Lung (tissue), 12 donors: Measurements from ENCODE around the gene TP53BP2. TPM values are rescaled to one million over a fixed set of nuclear protein-coding genes. Genes with fewer than 3 reads are reported as not detected.
"Not testable (repeated sequence)": the region's sequence is repeated elsewhere in the genome, so short reads cannot be mapped to it uniquely, and the experiment has no call there.

Experiments
- ATAC-seq: fragments of 200-7000 bp; cut with Tn5 transposase; one replicate; pipeline ENCODE4 v1.9.1; 2020; ENCODE audit warnings: moderate number of reproducible peaks; ENCODE audit not compliant: insufficient read depth, low FRiP score
- DNase-seq, 3 donors: peaks; one replicate each; pipeline ENCODE4 v3.0.0-alpha.2; 2013 to 2017
- H3K27ac ChIP-seq, 2 donors: one replicate each; pipeline ENCODE4 v1.5.1; 2013; ENCODE audit warnings: mild to moderate bottlenecking in 2 of 2, moderate library complexity in 2 of 2, control low read depth in 1 of 2, inconsistent platforms in 1 of 2, low read depth in 1 of 2, low read length in 1 of 2
- H3K27me3 ChIP-seq, 3 donors: one replicate each; pipeline ENCODE4 v1.5.1; 2013; ENCODE audit warnings: low read length in 2 of 3; ENCODE audit not compliant: control insufficient read depth in 3 of 3, insufficient read depth in 3 of 3
- H3K36me3 ChIP-seq, 4 donors: one replicate each; pipeline ENCODE4 v1.5.1; 2013; ENCODE audit warnings: low read length in 4 of 4, mild to moderate bottlenecking in 1 of 4, moderate library complexity in 1 of 4; ENCODE audit not compliant: control insufficient read depth in 4 of 4, insufficient read depth in 4 of 4
- H3K4me1 ChIP-seq, 5 donors: one replicate each; pipeline ENCODE4 v1.5.1; 2013; ENCODE audit warnings: low read length in 5 of 5, mild to moderate bottlenecking in 2 of 5, moderate library complexity in 1 of 5; ENCODE audit not compliant: control insufficient read depth in 5 of 5, insufficient read depth in 5 of 5
- H3K4me3 ChIP-seq: one replicate; pipeline ENCODE4 v1.5.1; 2013; ENCODE audit warnings: mild to moderate bottlenecking, control low read depth, moderate library complexity
- H3K9ac ChIP-seq, 2 donors: one replicate each; pipeline ENCODE4 v1.5.1; 2013; ENCODE audit warnings: low read length in 2 of 2, control low read depth in 1 of 2; ENCODE audit not compliant: insufficient read depth in 1 of 2
- H3K9me3 ChIP-seq, 4 donors: one replicate each; pipeline ENCODE4 v1.5.1; 2013; ENCODE audit warnings: low read length in 3 of 4, mild to moderate bottlenecking in 1 of 4, moderate library complexity in 1 of 4; ENCODE audit not compliant: control insufficient read depth in 4 of 4, insufficient read depth in 3 of 4
- WGBS, 2 donors: extraction: QIAGEN DNeasy Blood & Tissue Kit; methylation state at CpG; one replicate each; pipeline ENCODE4 v1.1.7; 2013; 5-methylcytosine and 5-hydroxymethylcytosine counted together
- polyA plus RNA-seq, 2 donors: library from polyadenylated mRNA; stranded (reverse); fragments of 200-250 nt; gene quantifications; one replicate each; pipeline ENCODE4 v1.2.1, GENCODE V29; 2013
- total RNA-seq, 2 donors: library from RNA; depleted of rRNA in 1 of 2; stranded (reverse); fragments of >200 nt in 1 of 2; gene quantifications; one replicate each; pipeline ENCODE4 v1.2.1, GENCODE V29; 2014 to 2021
- TF ChIP-seq, protein P1 (sequence below): IDR thresholded peaks from 2 replicates; pipeline ENCODE4 v1.5.1; 2012; ENCODE audit warnings: mild to moderate bottlenecking; ENCODE audit errors: control extremely low read depth, extremely low read depth
- donor health status: control.
- donor health status: control.
- donor health status: Bipolar disorder and iron deficiency.
- donor health status: healthy.
- donor health status: DM: yes; HTN: yes; CAD: no.

TP53BP2 gene
- total and polyA plus RNA-seq, 4 donors: 11.5 to 94.2 (median 45.7) TPM

DNA sequence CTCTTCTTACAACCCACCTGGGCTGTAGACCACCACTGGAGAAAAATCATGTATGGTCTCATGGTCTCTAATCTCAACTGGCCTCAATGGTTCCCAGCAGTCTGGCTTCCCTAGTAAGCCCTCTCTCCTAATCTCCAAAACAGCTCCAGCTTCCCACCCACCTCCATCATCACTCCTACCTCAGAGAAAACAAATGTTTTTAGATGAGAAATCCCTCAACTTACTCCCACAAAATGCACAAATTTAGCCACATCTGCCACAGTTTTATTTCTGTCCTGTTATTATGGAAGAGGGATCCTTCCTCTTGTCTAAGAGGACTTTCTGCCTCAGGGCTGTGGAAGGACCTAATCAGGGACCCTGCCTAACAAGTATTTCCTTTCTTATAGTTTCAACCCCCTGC lies 32.1 kb downstream of the TP53BP2 start:
- Histone ChIP-seq H3K36me3 (peaks cover 8 to 16% (median 13%) of the 10 kb centered on the region in 4 donors), H3K4me1 (peaks cover 0 to 2% (median 0%) of the 10 kb centered on the region in 5 donors), H3K27ac (no peak overlapping the region), H3K27me3 (no peaks in the 10 kb centered on the region), H3K9ac (no peak overlapping the region), H3K4me3 (no peak overlapping the region), H3K9me3 (no peaks in the 10 kb centered on the region)
- no peak for DNase-seq
- TF ChIP-seq, protein P1, sequence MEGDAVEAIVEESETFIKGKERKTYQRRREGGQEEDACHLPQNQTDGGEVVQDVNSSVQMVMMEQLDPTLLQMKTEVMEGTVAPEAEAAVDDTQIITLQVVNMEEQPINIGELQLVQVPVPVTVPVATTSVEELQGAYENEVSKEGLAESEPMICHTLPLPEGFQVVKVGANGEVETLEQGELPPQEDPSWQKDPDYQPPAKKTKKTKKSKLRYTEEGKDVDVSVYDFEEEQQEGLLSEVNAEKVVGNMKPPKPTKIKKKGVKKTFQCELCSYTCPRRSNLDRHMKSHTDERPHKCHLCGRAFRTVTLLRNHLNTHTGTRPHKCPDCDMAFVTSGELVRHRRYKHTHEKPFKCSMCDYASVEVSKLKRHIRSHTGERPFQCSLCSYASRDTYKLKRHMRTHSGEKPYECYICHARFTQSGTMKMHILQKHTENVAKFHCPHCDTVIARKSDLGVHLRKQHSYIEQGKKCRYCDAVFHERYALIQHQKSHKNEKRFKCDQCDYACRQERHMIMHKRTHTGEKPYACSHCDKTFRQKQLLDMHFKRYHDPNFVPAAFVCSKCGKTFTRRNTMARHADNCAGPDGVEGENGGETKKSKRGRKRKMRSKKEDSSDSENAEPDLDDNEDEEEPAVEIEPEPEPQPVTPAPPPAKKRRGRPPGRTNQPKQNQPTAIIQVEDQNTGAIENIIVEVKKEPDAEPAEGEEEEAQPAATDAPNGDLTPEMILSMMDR: no peak
- ATAC-seq: no peak

DNA sequence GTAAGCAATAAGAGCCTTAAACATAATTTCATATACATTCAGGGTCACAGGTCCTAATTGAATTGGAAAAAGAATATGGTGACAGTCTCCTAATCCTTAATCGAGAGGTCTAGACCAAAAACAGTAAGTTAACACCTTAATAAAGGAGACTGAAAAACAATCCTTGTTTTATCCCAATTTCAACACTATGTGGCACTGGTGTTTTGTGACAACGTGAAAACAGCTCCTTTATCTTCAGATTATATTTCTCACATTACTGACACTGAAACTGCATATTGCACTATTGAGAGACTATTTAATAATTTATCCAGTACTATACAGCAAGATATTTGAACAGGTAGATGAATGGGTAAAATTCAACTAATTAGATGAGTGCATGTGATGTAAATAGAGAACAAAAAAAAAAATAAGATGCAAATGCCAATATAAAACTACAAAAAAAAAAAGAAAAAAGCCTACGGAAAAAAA lies 34.1 kb downstream of the TP53BP2 start:
- 55% methylated on average over 3 of the region's 3 CpGs for WGBS, 2 donors
- H3K4me1 ChIP-seq: peaks cover 0 to 2% (median 0%) of the 10 kb centered on the region in 5 donors
- H3K36me3 ChIP-seq: peaks cover 8 to 19% (median 16%) of the 10 kb centered on the region in 4 donors
- ATAC-seq (no peak), DNase-seq (peak in 2 of 3 donors; percentile 58 to 59)
- H3K4me3 ChIP-seq: no peak overlapping the region
- no peak overlapping the region for H3K27ac ChIP-seq
- H3K9ac ChIP-seq: no peak overlapping the region
- TF ChIP-seq, protein P1: peak; percentile 50
- H3K27me3 ChIP-seq: no peaks in the 10 kb centered on the region
- no peaks in the 10 kb centered on the region for H3K9me3 ChIP-seq

DNA sequence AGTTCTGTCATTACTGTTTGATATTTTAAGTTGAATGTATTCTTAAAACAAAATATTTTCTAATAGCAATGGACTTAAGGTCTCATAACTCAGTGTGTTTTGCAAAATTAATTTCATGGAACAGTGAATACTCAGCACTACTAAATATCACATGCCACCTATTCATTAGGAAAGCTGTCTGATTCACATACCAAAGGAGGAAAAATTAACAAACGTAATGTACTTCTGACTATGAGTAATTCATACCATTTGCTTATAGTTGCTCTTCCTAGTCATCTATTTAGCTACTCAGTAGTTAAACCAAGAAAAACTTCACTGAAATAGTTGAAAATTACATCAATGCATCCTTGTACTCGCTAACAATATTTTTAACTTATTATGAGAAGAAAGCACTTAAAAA lies 35.2 kb downstream of the TP53BP2 start:
- WGBS, 2 donors: 76 to 85% methylated on average over 2 of the region's 2 CpGs
- no peak for DNase-seq

DNA sequence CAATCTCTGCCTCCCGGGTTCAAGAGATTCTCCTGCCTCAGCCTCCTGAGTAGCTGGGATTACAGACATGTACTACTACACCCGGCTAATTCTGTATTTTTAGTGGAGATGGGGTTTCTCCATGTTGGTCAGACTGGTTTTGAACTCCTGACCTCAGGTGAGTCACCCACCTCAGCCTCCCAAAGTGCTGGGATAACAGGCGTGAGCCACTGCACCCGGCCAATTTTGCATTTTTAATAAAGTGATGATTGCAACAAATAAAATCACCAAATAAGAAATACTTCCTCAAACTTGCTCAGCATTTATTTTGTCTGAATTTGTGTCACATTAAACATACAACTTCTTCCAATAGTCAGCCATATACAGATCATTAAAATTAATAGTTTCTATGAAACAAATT lies 35.8 kb downstream of the TP53BP2 start:
- not testable (repeated sequence) for ATAC-seq, H3K4me3 ChIP-seq, H3K9me3 ChIP-seq, H3K9ac ChIP-seq, DNase-seq, H3K27me3 ChIP-seq, H3K4me1 ChIP-seq, H3K27ac ChIP-seq
- H3K36me3 ChIP-seq: peaks cover 14 to 30% (median 20%) of the 10 kb centered on the region in 4 donors
- WGBS, 2 donors: 73 to 85% methylated on average over 4 of the region's 4 CpGs

More for the DNA sequence above, 35.2 kb downstream of the TP53BP2 start:
- Histone ChIP-seq H3K27ac (no peak overlapping the region), H3K36me3 (peaks cover 14 to 23% (median 19%) of the 10 kb centered on the region in 4 donors), H3K4me1 (peaks cover 0 to 2% (median 0%) of the 10 kb centered on the region in 5 donors), H3K9me3 (no peaks in the 10 kb centered on the region), H3K27me3 (no peaks in the 10 kb centered on the region), H3K4me3 (no peak overlapping the region), H3K9ac (no peak overlapping the region)
- TF ChIP-seq, protein P1: no peak
- no peak for ATAC-seq
